Stimulated activated CD8-positive, alpha-beta memory T cell treated with anti-CD3 and anti-CD28 coated beads, Interleukin-7, amount 100 ng/mL, for 4 hours (primary cell): ENCODE data around the gene USP43.

Source experiments
- DNase-seq, 2 donors: peaks; one replicate each; pipeline ENCODE4 v3.0.0-alpha.2; 2020; ENCODE audit warnings: low read depth in 2 of 2

USP43 gene

GRCh38 chr17:9707948-9708347 lies 62.6 kb downstream of the USP43 start:
- no peak for DNase-seq

GRCh38 chr17:9714801-9715200 lies 69.5 kb downstream of the USP43 start:
- DNase-seq, result no peak

- DNase-seq, result no peak
Measured at GRCh38 chr17:9715503-9716016, 70.2 kb downstream of the USP43 start.

- DNase-seq, result no peak
Measured at GRCh38 chr17:9725575-9725974, 80.3 kb downstream of the USP43 start.

GRCh38 chr17:9726291-9726690 lies 81.0 kb downstream of the USP43 start:
- DNase-seq, result no peak

GRCh38 chr17:9728005-9728404 lies 82.7 kb downstream of the USP43 start:
- DNase-seq, result no peak

GRCh38 chr17:9728564-9728963 lies 83.2 kb downstream of the USP43 start:
- no peak for DNase-seq

- DNase-seq, result no peak
Measured at GRCh38 chr17:9729034-9729650, 83.8 kb downstream of the USP43 start.

- DNase-seq, result no peak
Measured at GRCh38 chr17:9729735-9730420, 84.6 kb downstream of the USP43 start.

- no peak for DNase-seq
Measured at GRCh38 chr17:9750524-9750923, 105.2 kb downstream of the USP43 start.

- no peak for DNase-seq
Measured at GRCh38 chr17:9755083-9755482, 109.8 kb downstream of the USP43 start.

GRCh38 chr17:9760266-9760665 lies 114.9 kb downstream of the USP43 start:
- no peak for DNase-seq

GRCh38 chr17:9763643-9764042 lies 118.3 kb downstream of the USP43 start:
- DNase-seq, result no peak

GRCh38 chr17:9765322-9765721 lies 120.0 kb downstream of the USP43 start:
- DNase-seq, result no peak

GRCh38 chr17:9766970-9767369 lies 121.7 kb downstream of the USP43 start:
- DNase-seq, result no peak

GRCh38 chr17:9767432-9767991 lies 122.2 kb downstream of the USP43 start:
- no peak for DNase-seq

- no peak for DNase-seq
Measured at GRCh38 chr17:9768381-9768934, 123.1 kb downstream of the USP43 start.

- no peak for DNase-seq
Measured at GRCh38 chr17:9769036-9769695, 123.8 kb downstream of the USP43 start.

- DNase-seq, result no peak
Measured at GRCh38 chr17:9771465-9771864, 126.1 kb downstream of the USP43 start.

GRCh38 chr17:9772658-9773057 lies 127.3 kb downstream of the USP43 start:
- DNase-seq, result no peak

GRCh38 chr17:9776911-9777310 lies 131.6 kb downstream of the USP43 start:
- DNase-seq, result no peak
